K562 (cell line): ENCODE measurements around the gene HMSD. TPM values are rescaled to one million over a fixed set of nuclear protein-coding genes. Genes with fewer than 3 reads are reported as not detected.

ENCODE experiments used
- ATAC-seq: fragments of 200-7000 bp; cut with Tn5 transposase; 3 replicates; pipeline ENCODE4 v1.9.1; 2020; ENCODE audit warnings: moderate library complexity
- BruUV-seq: library from RNA; stranded (reverse); fragments of 400-500 nt; replicated peaks from 2 replicates; lab custom pipeline; 2021; lab: Mats Ljungman, UMichigan
- CTCF ChIA-PET: fragments of 300-600 bp; formaldehyde crosslinking; extraction: SDS; loops from one replicate; lab custom pipeline; 2021; ENCODE audit warnings: low intra/inter-chr PET ratio; lab: Yijun Ruan, JAX
- POLR2A ChIA-PET: fragments of 300-600, 350-650 bp; sonication (Branson Sonifier 250); formaldehyde crosslinking; extraction: SDS; loops from one replicate; lab custom pipeline; 2021; ENCODE audit warnings: antibody characterized with exemption, inconsistent platforms; lab: Yijun Ruan, JAX
- DNase-seq, 4 experiments: peaks; one replicate each; pipeline versions ENCODE4 v3.0.0 to v3.0.0-alpha.2; 2011 to 2018; ENCODE audit warnings: low spot score in 3 of 4, mixed read lengths in 3 of 4; ENCODE audit errors: extremely low read depth in 1 of 4
- FAIRE-seq: peaks from 2 replicates; lab custom pipeline; 2011; peaks lifted over from hg19 to GRCh38; lab: Jason Lieb, UNC
- H2AFZ ChIP-seq: 2 replicates; pipeline ENCODE4 v1.6.0; 2011; ENCODE audit warnings: low read depth, low read length, control low read depth, inconsistent platforms
- H3K27ac ChIP-seq: fragments of 200-600 bp; 3 replicates; pipeline ENCODE4 v1.8.0; 2011; ENCODE audit warnings: low read depth, mild to moderate bottlenecking, control low read depth, inconsistent platforms, low read length, moderate library complexity, mixed read lengths; ENCODE audit errors: extremely low read depth
- H3K27me3 ChIP-seq, 2 experiments: fragments of 300-600 bp in 1 of 2; 2 replicates in 1 of 2; 3 replicates in 1 of 2; pipeline versions ENCODE4 v1.6.0 to v1.8.0; 2011; ENCODE audit warnings: inconsistent platforms in 2 of 2, low read length in 2 of 2, mild to moderate bottlenecking in 1 of 2, mixed read lengths in 1 of 2, moderate library complexity in 1 of 2; ENCODE audit not compliant: control insufficient read depth in 2 of 2, insufficient read depth in 2 of 2
- H3K36me3 ChIP-seq: fragments of 300-600 bp; 3 replicates; pipeline ENCODE4 v1.8.0; 2011; ENCODE audit warnings: mild to moderate bottlenecking, low read length, inconsistent platforms; ENCODE audit not compliant: control insufficient read depth, insufficient read depth
- H3K4me1 ChIP-seq, 2 experiments: fragments of 200-600 bp in 1 of 2; replicated peaks in 1 of 2; 2 replicates in 1 of 2; 3 replicates in 1 of 2; pipeline versions ENCODE4 v1.5.1 to v1.8.0; 2011; ENCODE audit warnings: inconsistent platforms in 2 of 2, low read length in 2 of 2, mild to moderate bottlenecking in 1 of 2, mixed read lengths in 1 of 2, moderate library complexity in 1 of 2; ENCODE audit not compliant: control insufficient read depth in 2 of 2, insufficient read depth in 2 of 2
- H3K4me2 ChIP-seq: 2 replicates; pipeline ENCODE4 v1.6.1; 2011; ENCODE audit warnings: low read length, control low read depth, inconsistent platforms, mixed read lengths; ENCODE audit not compliant: insufficient read depth
- H3K4me3 ChIP-seq: fragments of 200-600 bp; sonication (generic), shearing (Covaris generic); 2 replicates; pipeline ENCODE4 v1.5.1; 2016; ENCODE audit warnings: control low read depth, inconsistent platforms
- H3K79me2 ChIP-seq: fragments of 200-600 bp; 3 replicates; pipeline ENCODE4 v1.8.0; 2011; ENCODE audit warnings: low read length, inconsistent platforms; ENCODE audit not compliant: control insufficient read depth, insufficient read depth
- H3K9ac ChIP-seq, 2 experiments: 2 replicates each; pipeline versions ENCODE4 v1.6.0 to v1.6.1; 2011; ENCODE audit warnings: low read depth in 2 of 2, low read length in 2 of 2, control low read depth in 1 of 2, inconsistent platforms in 1 of 2, mild to moderate bottlenecking in 1 of 2, mixed read lengths in 1 of 2; ENCODE audit not compliant: insufficient read depth in 1 of 2
- H3K9me1 ChIP-seq: one replicate; pipeline ENCODE4 v1.6.0; 2011; ENCODE audit warnings: inconsistent platforms, mild to moderate bottlenecking, low read length, moderate library complexity; ENCODE audit not compliant: control insufficient read depth, insufficient read depth
- H3K9me3 ChIP-seq: replicated peaks from 2 replicates; pipeline ENCODE4 v1.5.1; 2011; ENCODE audit warnings: low read depth, low read length, inconsistent platforms; ENCODE audit not compliant: control insufficient read depth, insufficient read depth
- H4K20me1 ChIP-seq: replicated peaks from 2 replicates; pipeline ENCODE4 v1.6.1; 2011; ENCODE audit warnings: low read length, inconsistent platforms, mixed read lengths; ENCODE audit not compliant: control insufficient read depth, insufficient read depth
- BACH1 ChIP-seq: fragments of 200-800 bp; sonication (Bioruptor generic); IDR thresholded peaks from 2 replicates; pipeline ENCODE4 v1.6.1; 2016; ENCODE audit warnings: missing genetic modification characterization, missing compliant biosample characterization
- CREB3 ChIP-seq: fragments of 450-650 bp; conservative IDR thresholded peaks from 2 replicates; pipeline ENCODE4 v1.6.1; 2016; ENCODE audit warnings: missing genetic modification characterization, low read depth, mild to moderate bottlenecking, missing compliant biosample characterization, moderate library complexity
- CSDE1 ChIP-seq, 2 experiments: fragments of 450-650 bp; IDR thresholded peaks; 2 replicates each; pipeline ENCODE4 v1.6.1; 2016; ENCODE audit warnings: mild to moderate bottlenecking in 1 of 2
- ELF4 ChIP-seq: fragments of 450-650 bp; formaldehyde crosslinking; IDR thresholded peaks from 2 replicates; pipeline ENCODE4 v1.4.0; 2022; ENCODE audit warnings: missing genetic modification characterization
- ESRRB ChIP-seq: fragments of 250-450 bp; sonication (Bioruptor Pico); IDR thresholded peaks from 2 replicates; pipeline ENCODE4 v1.5.0; 2020; ENCODE audit warnings: mild to moderate bottlenecking, moderate library complexity, borderline replicate concordance
- HDAC2 ChIP-seq: fragments of 450-650 bp; IDR thresholded peaks from 2 replicates; pipeline ENCODE4 v1.6.1; 2016; ENCODE audit warnings: mild to moderate bottlenecking
- POLR2G ChIP-seq: fragments of 200-400 bp; formaldehyde crosslinking; IDR thresholded peaks from 2 replicates; pipeline ENCODE4 v1.6.1; 2017; ENCODE audit warnings: low read depth, mild to moderate bottlenecking, antibody characterized with exemption, low read length, moderate library complexity
- TAF15 ChIP-seq: fragments of 200-400 bp; formaldehyde crosslinking; IDR thresholded peaks from 2 replicates; pipeline ENCODE4 v1.6.1; 2017; ENCODE audit warnings: mild to moderate bottlenecking, low read depth, low read length, moderate library complexity
- ZBED1 ChIP-seq: IDR thresholded peaks from 2 replicates; pipeline ENCODE4 v1.6.1; 2014
- ZNF184 ChIP-seq: sonication (generic); formaldehyde crosslinking; IDR thresholded peaks from 2 replicates; pipeline ENCODE4 v1.5.0; 2020; ENCODE audit warnings: missing genetic modification reagents
- ZNF436 ChIP-seq: fragments of 250-450, 450-650 bp; sonication (Bioruptor Pico); formaldehyde crosslinking; IDR thresholded peaks from 2 replicates; pipeline ENCODE4 v1.7.0; 2020; ENCODE audit warnings: mild to moderate bottlenecking
- ZNF449 ChIP-seq: fragments of 250-450 bp; sonication (Bioruptor Pico); IDR thresholded peaks from 2 replicates; pipeline ENCODE4 v1.8.0; 2022; ENCODE audit warnings: moderate library complexity, mild to moderate bottlenecking, inconsistent platforms
- ZNF76 ChIP-seq: fragments of 250-450 bp; sonication (Bioruptor Pico); IDR thresholded peaks from 2 replicates; pipeline ENCODE4 v1.4.0; 2020; ENCODE audit warnings: mild to moderate bottlenecking, moderate library complexity, borderline replicate concordance
- WGBS: fragments of 100-300 bp; shearing (Covaris generic); methylation state at CpG from one replicate; pipeline ENCODE4 v1.1.6; 2016; ENCODE audit warnings: low coverage, mixed read lengths; ENCODE audit not compliant: insufficient coverage; ENCODE audit errors: missing lambda C conversion rate; 5-methylcytosine and 5-hydroxymethylcytosine counted together
- in situ Hi-C: fragments of 300-500 bp; cut with MboI; formaldehyde crosslinking; loops from 4 replicates; pipeline ENCODE4 v1.15.0; 2018; ENCODE audit warnings: inconsistent platforms, mixed read lengths
- intact Hi-C: fragments of 100-400 bp; cut with micrococcal nuclease; formaldehyde crosslinking; loops from 2 replicates; pipeline ENCODE4 v1.14.2; 2022
- polyA plus RNA-seq, 8 experiments: library from polyadenylated mRNA; depleted of rRNA in 4 of 8; stranded (reverse) in 5 of 8; unstranded in 3 of 8; fragments of >200 nt; fragmentation: Nextera tagmentation in 2 of 8; fragmentation: Illumina TruSeq in 1 of 8; extraction: Ambion mirVana in 2 of 8; extraction: Trizol in 1 of 8; gene quantifications; 2 replicates each; pipeline versions ENCODE4 v1.2.1 to v1.2.3, GENCODE V29; 2011 to 2014; ENCODE audit warnings: inconsistent platforms in 1 of 8, missing spikeins in 1 of 8
- total RNA-seq, 7 experiments: library from RNA; depleted of rRNA in 6 of 7; stranded (reverse); fragments of >200 nt in 6 of 7; fragmentation: Illumina TruSeq in 2 of 7; extraction: Trizol in 2 of 7; gene quantifications; 2 replicates each; pipeline versions ENCODE4 v1.2.1 to v1.2.3, GENCODE V29; 2011 to 2021; ENCODE audit warnings: low replicate concordance in 1 of 7

Gene HMSD
- total and polyA plus RNA-seq, 9 of the 15 experiments (the other 6 are each of a cell fraction or from before 2014, with no cell fraction given): 0.18 to 0.39 (median 0.33) TPM; not detected in 6

DNA sequence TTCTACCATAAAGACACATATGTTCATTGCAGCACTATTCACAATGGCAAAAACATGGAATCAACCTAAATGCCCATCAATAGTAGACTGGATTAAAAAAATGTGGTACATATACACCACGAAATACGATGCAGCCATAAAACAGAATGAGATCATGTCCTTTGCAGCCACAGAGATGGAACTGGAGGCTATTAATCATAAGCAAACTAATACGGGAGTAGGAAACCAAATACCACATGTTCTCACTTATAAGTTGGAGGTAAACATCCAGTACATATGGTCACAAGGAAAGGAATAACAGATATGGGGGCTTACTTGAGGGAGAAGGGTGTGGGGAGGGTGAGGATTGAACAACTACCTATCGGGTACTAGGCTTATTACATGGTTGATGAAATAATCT, 7.7 kb downstream of the HMSD start:
- no peaks in the 10 kb centered on the region for H3K27me3 ChIP-seq
- no peak overlapping the region for H3K9ac ChIP-seq
- no peak for DNase-seq
- H3K4me2 ChIP-seq: no peak overlapping the region
- no peaks in the 10 kb centered on the region for H3K9me3 ChIP-seq
- no peak for ATAC-seq
- no peaks in the 10 kb centered on the region for H4K20me1 ChIP-seq
- H3K4me1 ChIP-seq: no peaks in the 10 kb centered on the region
- no peaks in the 10 kb centered on the region for H3K79me2 ChIP-seq
- TF ChIP-seq ESRRB: no peak
- TF ChIP-seq POLR2G: no peak
- TF ChIP-seq BACH1: no peak
- TF ChIP-seq ZNF436 (CRISPR knock-in tag): no peak
- TF ChIP-seq CSDE1 (IDR thresholded peaks at IDR 0.05): no peak
- TF ChIP-seq ZNF184: no peak
- no peak for TF ChIP-seq ZNF76
- TF ChIP-seq ELF4 (CRISPR knock-in tag): no peak
- TF ChIP-seq ZBED1: no peak
- no peak for TF ChIP-seq HDAC2
- TF ChIP-seq ZNF449 (CRISPR knock-in tag): no peak
- no peak for TF ChIP-seq CREB3 (tag)
- no peak for TF ChIP-seq TAF15
- intact Hi-C loops (no loop called here), in situ Hi-C loops (no loop called here)
- H3K4me3 ChIP-seq: no peak overlapping the region
- no peak overlapping the region for H2AFZ ChIP-seq
- CTCF ChIA-PET: no interaction called here
- 5% methylated on average over 4 of the region's 4 CpGs for whole genome bisulfite sequencing
- no peaks in the 10 kb centered on the region for H3K9me1 ChIP-seq
- no TSS peak for BruUV-seq
- no peak overlapping the region for H3K27ac ChIP-seq
- POLR2A ChIA-PET: no interaction called here
- no peak for FAIRE-seq
- H3K36me3 ChIP-seq: no peaks in the 10 kb centered on the region
